ENCODE measurements around the gene CORO2A.
"Not testable (repeated sequence)": the region's sequence is repeated elsewhere in the genome, so short reads cannot be mapped to it uniquely, and the experiment has no call there.

CORO2A gene

GRCh38 chr9:98178874-98179850 is 13.3 kb downstream of the CORO2A start:
- DNase-seq = no peak
- in situ Hi-C loops (cut with HindIII; ENCODE audit: low pct_ligation_motif_present, low pct_unique_long_range_greater_than_20kb, low sequenced_read_pairs) = no loop called here

GRCh38 chr9:98176391-98177259 is 15.8 kb downstream of the CORO2A start:
- in situ Hi-C loops (cut with HindIII; ENCODE audit: low pct_ligation_motif_present, low pct_unique_long_range_greater_than_20kb, low sequenced_read_pairs) = no loop called here
- DNase-seq = no peak

GRCh38 chr9:98175762-98176161 is 16.7 kb downstream of the CORO2A start:
- no peak for DNase-seq
- in situ Hi-C loops (cut with HindIII; ENCODE audit: low pct_ligation_motif_present, low pct_unique_long_range_greater_than_20kb, low sequenced_read_pairs) = no loop called here

DNA sequence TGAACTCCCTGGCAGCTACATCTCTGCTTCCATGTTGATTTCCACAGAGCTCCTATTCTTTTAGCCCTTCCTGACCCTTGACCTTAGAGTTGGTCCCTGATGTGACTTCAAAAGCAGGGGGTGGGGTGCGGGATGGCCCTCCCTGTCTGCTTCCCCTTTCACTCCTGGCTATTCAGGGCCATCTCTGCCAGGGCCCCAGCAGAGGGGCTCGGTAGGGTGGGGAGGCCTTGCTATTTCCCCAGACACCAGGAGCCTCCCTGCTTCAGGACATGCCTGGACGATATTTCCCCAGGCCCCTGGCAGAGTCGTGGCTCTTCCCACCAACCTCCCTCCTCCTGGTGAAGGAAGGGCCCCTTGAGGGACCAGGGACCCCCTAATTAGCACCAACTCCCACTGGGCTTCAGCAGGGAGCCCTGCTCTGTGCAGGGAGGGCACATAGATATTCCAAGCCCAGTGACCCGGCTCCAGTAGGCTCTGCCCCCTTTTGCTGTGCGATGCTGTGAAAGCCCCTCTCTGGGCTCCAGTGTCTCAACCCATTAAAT is 17.3 kb downstream of the CORO2A start:
- DNase-seq = no peak

GRCh38 chr9:98174502-98174918 is 17.9 kb downstream of the CORO2A start:
- DNase-seq; in situ Hi-C loops (cut with HindIII; ENCODE audit: low pct_ligation_motif_present, low pct_unique_long_range_greater_than_20kb, low sequenced_read_pairs): not testable (repeated sequence)

More for the DNA sequence above, 17.3 kb downstream of the CORO2A start:
- in situ Hi-C loops (cut with HindIII; ENCODE audit: low pct_ligation_motif_present, low pct_unique_long_range_greater_than_20kb, low sequenced_read_pairs) = no loop called here

DNA sequence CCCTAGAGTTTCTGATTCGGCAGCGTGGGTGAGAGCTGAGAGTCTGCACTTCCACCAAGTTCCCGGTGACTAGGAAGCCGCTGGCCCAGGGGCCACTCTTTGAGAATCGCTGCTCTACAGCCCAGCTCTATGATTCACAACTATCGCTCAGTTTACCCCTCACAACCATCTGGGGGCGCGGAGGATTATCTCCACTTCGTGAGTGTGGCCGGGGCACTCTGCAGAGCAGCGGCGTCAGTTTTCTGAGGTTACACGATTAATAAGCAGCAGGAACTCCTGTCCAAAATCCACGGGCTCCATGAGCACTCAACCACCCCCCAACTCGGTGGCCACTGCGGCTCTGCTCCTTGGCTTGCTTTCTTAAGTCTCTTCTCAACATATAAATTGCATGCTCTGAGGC is 19.3 kb downstream of the CORO2A start:
- no peak for DNase-seq
- in situ Hi-C loops (cut with HindIII; ENCODE audit: low pct_ligation_motif_present, low pct_unique_long_range_greater_than_20kb, low sequenced_read_pairs) = no loop called here

DNA sequence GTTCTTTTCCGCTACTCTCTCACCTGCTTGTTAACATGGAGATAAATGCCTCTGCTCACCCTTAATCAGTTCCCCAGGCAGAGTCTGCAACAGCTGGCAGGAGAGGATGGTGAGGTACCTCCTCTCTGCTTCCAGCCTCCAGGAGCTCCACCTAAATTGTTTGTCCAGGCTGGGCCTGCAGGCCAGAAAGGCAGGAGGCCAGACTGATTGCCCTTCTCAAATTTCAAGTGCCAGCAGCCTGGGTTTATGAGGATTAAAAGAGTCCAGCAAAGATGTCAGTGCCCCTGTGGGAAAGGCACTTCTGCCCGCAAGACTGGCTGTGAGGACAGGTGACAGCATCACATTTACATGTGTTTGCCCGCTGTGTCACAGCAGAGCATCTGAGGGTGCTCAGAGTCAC is 19.8 kb downstream of the CORO2A start:
- DNase-seq = no peak
- in situ Hi-C loops (cut with HindIII; ENCODE audit: low pct_ligation_motif_present, low pct_unique_long_range_greater_than_20kb, low sequenced_read_pairs) = no loop called here

DNA sequence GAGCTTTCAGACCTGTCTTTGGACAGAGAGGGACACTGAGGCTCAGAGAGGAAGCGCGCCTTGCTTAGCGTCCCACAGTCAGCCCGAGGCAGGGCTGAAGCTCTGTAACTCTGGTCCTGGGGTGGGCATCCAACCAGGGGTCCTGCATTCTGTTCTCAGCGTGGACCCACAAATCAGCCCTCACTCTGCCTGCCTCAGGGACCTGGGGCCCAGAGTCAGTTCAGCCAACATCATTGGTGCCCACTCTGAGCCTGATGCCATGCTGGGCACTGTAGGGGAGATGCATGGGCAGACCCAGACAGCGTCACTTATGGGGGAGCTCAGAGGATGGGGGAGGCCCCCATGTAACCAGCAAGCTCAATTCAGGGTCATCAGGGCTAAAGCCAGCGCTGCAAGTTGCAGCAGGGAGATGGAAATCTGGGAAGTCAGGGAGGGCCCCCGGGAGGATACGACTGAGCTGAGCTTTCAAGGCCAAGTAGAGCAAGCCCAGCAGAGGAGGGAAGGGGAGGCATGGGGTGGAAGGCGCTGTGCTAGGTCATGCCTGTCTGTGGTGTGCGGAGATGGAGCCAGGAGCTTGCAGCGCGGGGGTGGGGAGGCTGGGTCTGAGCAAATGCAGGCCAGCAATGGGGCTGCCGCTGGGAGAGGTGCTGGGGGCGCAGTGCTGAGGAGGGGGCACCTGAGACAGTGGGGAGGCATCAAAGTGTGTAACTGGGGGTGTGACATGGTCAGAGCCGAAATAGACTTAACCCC is 21.1 kb downstream of the CORO2A start:
- no peak for DNase-seq
- in situ Hi-C loops (cut with HindIII; ENCODE audit: low pct_ligation_motif_present, low pct_unique_long_range_greater_than_20kb, low sequenced_read_pairs) = no loop called here

GRCh38 chr9:98168941-98169488 is 23.4 kb downstream of the CORO2A start:
- DNase-seq = no peak
- in situ Hi-C loops (cut with HindIII; ENCODE audit: low pct_ligation_motif_present, low pct_unique_long_range_greater_than_20kb, low sequenced_read_pairs) = no loop called here

- no peak for DNase-seq
- in situ Hi-C loops (cut with HindIII; ENCODE audit: low pct_ligation_motif_present, low pct_unique_long_range_greater_than_20kb, low sequenced_read_pairs) = no loop called here
These were observed 24.2 kb downstream of the CORO2A start for GRCh38 chr9:98168153-98168780.

- in situ Hi-C loops (cut with HindIII; ENCODE audit: low pct_ligation_motif_present, low pct_unique_long_range_greater_than_20kb, low sequenced_read_pairs) = no loop called here
- DNase-seq = no peak
These were observed 27.5 kb downstream of the CORO2A start for GRCh38 chr9:98164912-98165311.

DNA sequence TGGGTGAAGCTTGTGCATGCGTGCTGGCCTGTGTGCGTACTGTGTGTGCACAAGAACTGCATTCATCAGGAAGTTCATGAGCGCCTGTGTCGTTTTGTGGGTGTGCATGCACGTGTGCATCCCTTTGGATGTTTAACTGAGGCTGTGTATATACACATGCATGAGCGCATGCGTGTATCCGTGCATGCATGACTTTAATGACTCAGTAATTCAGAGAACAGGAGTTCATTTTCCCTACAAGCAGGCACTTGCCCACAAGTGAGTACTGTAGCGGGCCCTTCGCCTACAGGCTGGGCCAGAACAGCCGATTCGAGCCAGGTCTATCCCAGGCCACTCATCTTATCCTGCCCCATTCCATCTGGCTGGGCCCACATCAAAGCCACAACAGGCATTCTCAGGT is 29.8 kb downstream of the CORO2A start:
- in situ Hi-C loops (cut with HindIII; ENCODE audit: low pct_ligation_motif_present, low pct_unique_long_range_greater_than_20kb, low sequenced_read_pairs) = no loop called here
- DNase-seq = no peak

DNA sequence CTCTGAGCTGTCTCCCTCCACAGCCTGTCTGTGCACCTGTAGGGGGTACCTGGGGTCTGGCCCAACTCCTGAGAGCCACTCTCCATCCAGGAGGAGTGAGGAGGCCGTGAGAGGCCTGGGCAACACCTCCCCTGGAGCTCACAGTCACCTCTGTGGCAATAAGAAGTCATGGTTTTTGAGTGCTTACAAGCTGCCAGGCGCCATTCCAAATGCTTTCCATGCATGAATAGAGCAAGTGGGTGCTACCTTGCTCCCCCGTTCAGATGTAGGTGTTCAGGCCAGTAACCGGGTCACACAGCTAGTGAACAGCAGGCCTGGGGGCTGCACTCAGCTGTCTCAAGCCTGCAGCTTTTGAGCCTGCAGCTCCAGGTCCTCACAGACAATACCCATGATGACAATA is 30.6 kb downstream of the CORO2A start:
- no peak for DNase-seq
- in situ Hi-C loops (cut with HindIII; ENCODE audit: low pct_ligation_motif_present, low pct_unique_long_range_greater_than_20kb, low sequenced_read_pairs) = no loop called here

DNA sequence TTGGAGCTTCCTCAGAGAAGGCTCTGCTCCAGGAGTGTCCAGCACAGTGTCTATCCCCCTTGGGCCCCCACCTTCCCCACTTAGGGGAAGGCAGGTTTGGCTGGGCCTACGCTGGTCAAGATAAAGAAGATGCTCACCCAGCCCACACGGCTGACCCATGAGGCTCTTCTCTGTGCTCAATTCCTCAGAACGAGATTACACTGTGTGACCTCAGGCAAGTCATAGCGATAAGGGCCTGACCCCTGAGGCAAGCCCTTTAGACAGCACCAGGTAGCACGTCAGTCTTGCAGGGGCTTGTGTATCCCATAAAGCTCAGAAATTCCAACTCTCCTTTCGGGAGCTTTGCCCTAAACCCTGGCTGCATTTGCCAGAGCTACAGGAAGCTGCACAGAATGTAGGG is 32.6 kb downstream of the CORO2A start:
- in situ Hi-C loops (cut with HindIII; ENCODE audit: low pct_ligation_motif_present, low pct_unique_long_range_greater_than_20kb, low sequenced_read_pairs) = no loop called here
- no peak for DNase-seq

GRCh38 chr9:98159301-98159700 is 33.1 kb downstream of the CORO2A start:
- no peak for DNase-seq
- in situ Hi-C loops (cut with HindIII; ENCODE audit: low pct_ligation_motif_present, low pct_unique_long_range_greater_than_20kb, low sequenced_read_pairs) = no loop called here

DNA sequence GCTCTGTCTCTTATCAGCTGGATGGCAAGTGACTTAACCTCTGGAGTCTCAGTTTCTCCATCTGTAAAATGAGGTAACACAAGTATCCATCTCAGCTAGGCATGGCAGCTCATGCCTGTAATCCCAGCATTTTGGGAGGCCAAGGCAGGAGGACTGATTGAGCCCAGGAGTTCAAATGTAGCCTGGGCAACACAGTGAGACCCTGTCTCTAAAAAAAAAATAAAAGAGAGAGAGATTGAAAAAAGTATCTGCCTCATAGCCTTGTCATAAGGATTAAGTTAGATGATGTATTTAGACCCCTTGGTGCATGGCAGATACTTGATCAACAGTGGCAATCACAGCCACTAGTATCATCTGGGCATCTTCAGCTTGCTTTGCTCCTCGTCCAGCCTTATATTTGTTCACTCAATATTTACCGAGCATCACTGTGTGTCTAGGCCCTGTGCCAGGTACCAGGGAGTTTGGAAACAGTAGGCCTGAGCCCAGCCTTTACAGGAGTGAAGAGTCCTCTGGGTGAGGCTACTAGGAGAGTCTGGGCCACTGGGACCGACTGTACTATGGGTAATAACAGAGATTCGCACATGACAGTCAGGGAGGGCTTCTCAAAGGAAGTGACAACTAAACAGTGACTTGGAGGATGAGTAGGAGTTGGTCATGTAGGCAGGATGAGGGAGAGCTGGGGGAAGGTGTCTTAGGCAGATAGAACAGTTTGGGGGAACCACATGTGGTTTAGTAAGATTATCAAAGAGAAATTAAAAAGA is 34.2 kb downstream of the CORO2A start:
- in situ Hi-C loops (cut with HindIII; ENCODE audit: low pct_ligation_motif_present, low pct_unique_long_range_greater_than_20kb, low sequenced_read_pairs) = no loop called here
- no peak for DNase-seq

DNA sequence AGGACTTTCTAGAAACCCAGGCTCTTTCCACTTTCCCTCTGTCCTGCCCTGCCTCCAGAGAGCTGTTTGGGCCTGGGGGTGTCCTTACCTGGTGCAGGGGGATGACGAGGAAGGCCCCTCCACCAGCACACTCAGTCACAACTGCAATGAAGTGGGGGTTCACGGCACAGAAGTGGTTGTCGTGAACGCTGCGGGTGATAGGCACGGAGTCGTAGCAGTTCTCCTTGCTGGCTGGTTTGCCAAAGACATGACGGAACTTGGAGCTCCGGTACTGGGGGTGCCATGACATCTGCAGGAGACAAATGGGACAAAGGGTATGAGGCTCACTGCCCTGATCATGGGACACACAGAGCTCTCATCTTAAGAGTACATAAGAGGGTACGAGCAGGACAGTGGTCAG is 35.1 kb downstream of the CORO2A start:
- in situ Hi-C loops (cut with HindIII; ENCODE audit: low pct_ligation_motif_present, low pct_unique_long_range_greater_than_20kb, low sequenced_read_pairs) = no loop called here
- no peak for DNase-seq

Measured in ACHN (cell line).